ENCODE data around the gene MSH5. TPM values are rescaled to one million over a fixed set of nuclear protein-coding genes. Genes with fewer than 3 reads are reported as not detected.

The MSH5 gene
- total RNA-seq, 1 experiment from 2014 or later, result 36.6 TPM

GRCh38 chr6:31765910-31766794 is 26.3 kb downstream of the MSH5 start:
- Mint-ChIP-seq H3K27me3 (ENCODE audit: insufficient read depth, unreplicated experiment) (no peaks in the 10 kb centered on the region), H3K9me3 (ENCODE audit: unreplicated experiment) (no peaks in the 10 kb centered on the region), H3K4me1 (ENCODE audit: insufficient read depth, unreplicated experiment) (no peaks in the 10 kb centered on the region), H3K27ac (ENCODE audit: low read depth, unreplicated experiment) (no peak overlapping the region), H3K36me3 (ENCODE audit: insufficient read depth, unreplicated experiment) (no peaks in the 10 kb centered on the region), H3K4me3 (ENCODE audit: unreplicated experiment) (no peak overlapping the region)
- no peak for DNase-seq (ENCODE audit: unreplicated experiment)
- intact Hi-C loops (cut with micrococcal nuclease), result no loop called here
- POLR2A ChIA-PET, result interaction anchor here (0.8 kb wide), 1 partner anchor 13 kb away, joined by 3 read pairs; no protein-coding TSS in a partner anchor
- CTCF ChIA-PET, result no interaction called here
- BruUV-seq (replicated peaks), result no TSS peak
- TF ChIP-seq CTCF (IDR thresholded peaks at IDR 0.05; ENCODE audit: unreplicated experiment), result no peak

GRCh38 chr6:31767096-31767645 is 27.4 kb downstream of the MSH5 start:
- Mint-ChIP-seq H3K36me3 (ENCODE audit: insufficient read depth, unreplicated experiment) (no peaks in the 10 kb centered on the region), H3K27ac (ENCODE audit: low read depth, unreplicated experiment) (no peak overlapping the region), H3K9me3 (ENCODE audit: unreplicated experiment) (no peaks in the 10 kb centered on the region), H3K27me3 (ENCODE audit: insufficient read depth, unreplicated experiment) (no peaks in the 10 kb centered on the region), H3K4me3 (ENCODE audit: unreplicated experiment) (no peak overlapping the region), H3K4me1 (ENCODE audit: insufficient read depth, unreplicated experiment) (no peaks in the 10 kb centered on the region)
- no peak for DNase-seq (ENCODE audit: unreplicated experiment)
- intact Hi-C loops (cut with micrococcal nuclease), result no loop called here
- no peak for TF ChIP-seq CTCF (IDR thresholded peaks at IDR 0.05; ENCODE audit: unreplicated experiment)
- ChIA-PET CTCF (no interaction called here), POLR2A (no interaction called here)
- BruUV-seq (replicated peaks), result no TSS peak

- DNase-seq (ENCODE audit: unreplicated experiment), result no peak
- no peak overlapping the region for H3K27ac Mint-ChIP-seq (ENCODE audit: low read depth, unreplicated experiment)
- H3K4me1 Mint-ChIP-seq (ENCODE audit: insufficient read depth, unreplicated experiment), result peaks cover 5% of the 10 kb centered on the region
- no peak overlapping the region for H3K4me3 Mint-ChIP-seq (ENCODE audit: unreplicated experiment)
- H3K36me3 Mint-ChIP-seq (ENCODE audit: insufficient read depth, unreplicated experiment), result no peaks in the 10 kb centered on the region
- no peak for TF ChIP-seq CTCF (IDR thresholded peaks at IDR 0.05; ENCODE audit: unreplicated experiment)
- intact Hi-C loops (cut with micrococcal nuclease), result loop anchor here (1.0 to 2.0 kb wide), 2 partner anchors 40 to 87 kb away; partner anchors contain the start of genes DDAH2 and LY6G5C
- BruUV-seq (replicated peaks), result no TSS peak
- no peaks in the 10 kb centered on the region for H3K27me3 Mint-ChIP-seq (ENCODE audit: insufficient read depth, unreplicated experiment)
- H3K9me3 Mint-ChIP-seq (ENCODE audit: unreplicated experiment), result no peaks in the 10 kb centered on the region
- POLR2A ChIA-PET, result interaction anchor here (0.7 kb wide), 1 partner anchor 29 kb away, joined by 3 read pairs; the partner anchor contains the start of gene MSH5
- CTCF ChIA-PET, result interaction anchor here (0.5 to 2.2 kb wide), 13 partner anchors 10 to 88 kb away, joined by 3 to 19 read pairs (median 5); partner anchors contain the start of gene LY6G5C
Observed at GRCh38 chr6:31768363-31769257, 28.8 kb downstream of the MSH5 start.

All from MCF 10A (cell line).